Panc1 (cell line): ENCODE data around the gene ZNF609. TPM values are rescaled to one million over a fixed set of nuclear protein-coding genes. Genes with fewer than 3 reads are reported as not detected.

Experiments used
- ATAC-seq: fragments of 200-7000 bp; cut with Tn5 transposase; 2 replicates; pipeline ENCODE4 v1.9.1; 2020; ENCODE audit warnings: mild to moderate bottlenecking, moderate library complexity
- BruUV-seq: library from RNA; stranded (reverse); fragments of 400-500 nt; replicated peaks from 2 replicates; lab custom pipeline; 2021; lab: Mats Ljungman, UMichigan
- CTCF ChIA-PET: fragments of 300-600 bp; sonication (Branson Sonifier 250); formaldehyde crosslinking; loops from one replicate; lab custom pipeline; 2022; ENCODE audit warnings: antibody characterized with exemption; lab: Charles Lee
- POLR2A ChIA-PET: fragments of 300-600 bp; sonication (Branson Sonifier 250); formaldehyde crosslinking; loops from one replicate; lab custom pipeline; 2022; ENCODE audit warnings: antibody characterized with exemption; lab: Charles Lee
- DNase-seq: peaks from one replicate; pipeline ENCODE4 v3.0.0-alpha.2; 2010; ENCODE audit warnings: low read depth, low spot score
- H3K27ac ChIP-seq: 2 replicates; pipeline ENCODE4 v1.5.1; 2011; ENCODE audit warnings: mild to moderate bottlenecking, low read length, inconsistent platforms
- H3K27me3 ChIP-seq: fragments of 200-500 bp; sonication (Bioruptor generic); 2 replicates; pipeline ENCODE4 v1.6.0; 2014; ENCODE audit warnings: low read length, inconsistent platforms; ENCODE audit not compliant: control insufficient read depth, insufficient read depth
- H3K36me3 ChIP-seq: fragments of 200-500 bp; sonication (Bioruptor generic); 2 replicates; pipeline ENCODE4 v1.5.1; 2014; ENCODE audit warnings: inconsistent platforms, mild to moderate bottlenecking, low read length, moderate library complexity; ENCODE audit not compliant: control insufficient read depth, insufficient read depth
- H3K4me1 ChIP-seq: 2 replicates; pipeline ENCODE4 v1.5.1; 2011; ENCODE audit warnings: inconsistent platforms, mild to moderate bottlenecking, low read length, moderate library complexity; ENCODE audit not compliant: control insufficient read depth, insufficient read depth
- H3K4me3 ChIP-seq, 2 experiments: 2 replicates each; pipeline ENCODE4 v1.5.1; 2011 to 2012; ENCODE audit warnings: low read depth in 2 of 2, low read length in 2 of 2, mild to moderate bottlenecking in 2 of 2, inconsistent platforms in 1 of 2, moderate library complexity in 1 of 2
- H3K9me3 ChIP-seq: fragments of 200-500 bp; sonication (Bioruptor generic); 2 replicates; pipeline ENCODE4 v1.5.1; 2014; ENCODE audit warnings: low read depth, mild to moderate bottlenecking, inconsistent platforms, low read length, moderate library complexity; ENCODE audit not compliant: control insufficient read depth, insufficient read depth
- CTCF ChIP-seq: fragments of 450-650 bp; IDR thresholded peaks from 2 replicates; pipeline ENCODE4 v1.5.1; 2017; ENCODE audit warnings: mild to moderate bottlenecking
- POLR2AphosphoS5 ChIP-seq: IDR thresholded peaks from 2 replicates; pipeline ENCODE4 v1.6.1; 2012; ENCODE audit warnings: mild to moderate bottlenecking, low read depth, low read length, moderate library complexity
- REST ChIP-seq, 2 experiments: IDR thresholded peaks; 2 replicates each; pipeline ENCODE4 v1.6.1; 2011 to 2012; ENCODE audit warnings: low read depth in 2 of 2, control low read depth in 1 of 2, low read length in 1 of 2, mild to moderate bottlenecking in 1 of 2, moderate library complexity in 1 of 2; ENCODE audit not compliant: insufficient read depth in 1 of 2
- SIN3A ChIP-seq: IDR thresholded peaks from 2 replicates; pipeline ENCODE4 v1.6.1; 2012; ENCODE audit warnings: low read depth, mild to moderate bottlenecking, low read length, moderate library complexity, borderline replicate concordance; ENCODE audit not compliant: insufficient read depth
- TCF7L2 ChIP-seq: IDR thresholded peaks from 2 replicates; pipeline ENCODE4 v1.6.1; 2011; ENCODE audit warnings: mild to moderate bottlenecking, low read depth, low read length, inconsistent platforms
- in situ Hi-C: cut with HindIII; loops from 2 replicates; pipeline ENCODE4 v1.10.0; 2016; ENCODE audit warnings: low sequenced_read_pairs, low pct_unique_long_range_greater_than_20kb
- intact Hi-C: fragments of 100-400 bp; cut with micrococcal nuclease; formaldehyde crosslinking; loops from one replicate; pipeline ENCODE4 v1.10.0; 2022; ENCODE audit not compliant: unreplicated experiment
- total RNA-seq: library from RNA; stranded (reverse); gene quantifications from one replicate; pipeline ENCODE4 v1.2.1, GENCODE V29; 2021; ENCODE audit not compliant: unreplicated experiment

The ZNF609 gene
- total RNA-seq, 1 experiment from 2014 or later, result 47.2 TPM

GRCh38 chr15:64635499-64636495 is 175.4 kb downstream of the ZNF609 start:
- no peak for TF ChIP-seq TCF7L2
- no peak for TF ChIP-seq SIN3A
- TF ChIP-seq CTCF, result no peak
- no peak for TF ChIP-seq POLR2AphosphoS5
- H3K36me3 ChIP-seq, result no peaks in the 10 kb centered on the region
- ChIA-PET CTCF (no interaction called here), POLR2A (interaction anchor here (0.6 kb wide), 1 partner anchor 11 kb away, joined by 5 read pairs; no protein-coding TSS in a partner anchor)
- no peak for DNase-seq
- peaks cover 7% of the 10 kb centered on the region; the same call in 1 of the 2 replicates for H3K4me1 ChIP-seq
- H3K27me3 ChIP-seq, result no peaks in the 10 kb centered on the region
- H3K27ac ChIP-seq, result no peak overlapping the region
- H3K4me3 ChIP-seq, result no peak overlapping the region
- no TSS peak for BruUV-seq
- no peak for ATAC-seq
- peaks cover 6% of the 10 kb centered on the region; the same call in 1 of the 2 replicates for H3K9me3 ChIP-seq
- in situ Hi-C loops, result no loop called here
- intact Hi-C loops, result no loop called here

GRCh38 chr15:64636556-64636955 is 176.2 kb downstream of the ZNF609 start:
- Histone ChIP-seq H3K36me3 (no peaks in the 10 kb centered on the region), H3K27me3 (no peaks in the 10 kb centered on the region), H3K9me3 (peaks cover 6% of the 10 kb centered on the region; the same call in 1 of the 2 replicates), H3K4me1 (peaks cover 7% of the 10 kb centered on the region; the same call in 1 of the 2 replicates), H3K4me3 (no peak overlapping the region), H3K27ac (no peak overlapping the region)
- TF ChIP-seq TCF7L2, result no peak
- TF ChIP-seq POLR2AphosphoS5, result no peak
- no peak for TF ChIP-seq REST (IDR thresholded peaks at IDR 0.05; ENCODE audit: insufficient read depth in 1 of 2, low read depth in 2 of 2, low read length in 1 of 2)
- no peak for TF ChIP-seq CTCF
- TF ChIP-seq SIN3A, result no peak
- BruUV-seq, result no TSS peak
- CTCF ChIA-PET, result no interaction called here
- DNase-seq (no peak), ATAC-seq (no peak)
- in situ Hi-C loops, result no loop called here
- POLR2A ChIA-PET, result no interaction called here
- intact Hi-C loops, result no loop called here
